GM19240 (cell line): ENCODE results near the gene FAM180A.
"Not testable (repeated sequence)": the region's sequence is repeated elsewhere in the genome, so short reads cannot be mapped to it uniquely, and the experiment has no call there.

Experiments used
- DNase-seq: peaks from one replicate; pipeline ENCODE4 v3.0.0; 2011; ENCODE audit warnings: low spot score; ENCODE audit not compliant: insufficient read length

Gene FAM180A

GRCh38 chr7:135714534-135715009 is 34.0 kb downstream of the FAM180A start:
- DNase-seq = no peak

- no peak for DNase-seq
Observed at GRCh38 chr7:135713836-135714470, 34.7 kb downstream of the FAM180A start.

- no peak for DNase-seq
Observed at GRCh38 chr7:135712796-135713195, 35.8 kb downstream of the FAM180A start.

GRCh38 chr7:135712182-135712782 is 36.3 kb downstream of the FAM180A start:
- DNase-seq = no peak

- DNase-seq = no peak
Observed at GRCh38 chr7:135711139-135711469, 37.5 kb downstream of the FAM180A start.

- peak; percentile 24 for DNase-seq
Observed at GRCh38 chr7:135710417-135711138, 38.0 kb downstream of the FAM180A start.

- DNase-seq = no peak
Observed at GRCh38 chr7:135709508-135709907, 39.1 kb downstream of the FAM180A start.

- DNase-seq = no peak
Observed at GRCh38 chr7:135708041-135708440, 40.6 kb downstream of the FAM180A start.

- DNase-seq = no peak
Observed at GRCh38 chr7:135707570-135707966, 41.0 kb downstream of the FAM180A start.

GRCh38 chr7:135706858-135707569 is 41.6 kb downstream of the FAM180A start:
- no peak for DNase-seq

- no peak for DNase-seq
Observed at GRCh38 chr7:135706038-135706742, 42.4 kb downstream of the FAM180A start.

- no peak for DNase-seq
Observed at GRCh38 chr7:135704698-135705097, 43.9 kb downstream of the FAM180A start.

GRCh38 chr7:135704074-135704473 is 44.5 kb downstream of the FAM180A start:
- no peak for DNase-seq

GRCh38 chr7:135697276-135698049 is 51.1 kb downstream of the FAM180A start:
- DNase-seq = no peak

GRCh38 chr7:135693558-135693957 is 55.1 kb downstream of the FAM180A start:
- no peak for DNase-seq

GRCh38 chr7:135692606-135693005 is 56.0 kb downstream of the FAM180A start:
- not testable (repeated sequence) for DNase-seq

- no peak for DNase-seq
Observed at GRCh38 chr7:135692055-135692454, 56.6 kb downstream of the FAM180A start.

- no peak for DNase-seq
Observed at GRCh38 chr7:135690566-135690965, 58.0 kb downstream of the FAM180A start.

GRCh38 chr7:135687466-135687865 is 61.1 kb downstream of the FAM180A start:
- DNase-seq = no peak

GRCh38 chr7:135685306-135686084 is 63.1 kb downstream of the FAM180A start:
- DNase-seq = no peak
